ENCODE measurements around the gene LAMB4. TPM values are rescaled to one million over a fixed set of nuclear protein-coding genes. Genes with fewer than 3 reads are reported as not detected.

Gene LAMB4
- total and polyA plus RNA-seq, 2 of the 8 experiments (the other 6 are each of a cell fraction or from before 2014, with no cell fraction given), result not detected

GRCh38 chr7:108059526-108059925, 70.6 kb downstream of the LAMB4 start (continued):
- TF ChIP-seq SP2 (IDR thresholded peaks at IDR 0.05; ENCODE audit: low read length) (no peak), PHF8 (conservative IDR thresholded peaks at IDR 0.05; ENCODE audit: low read depth, low read length) (no peak), KDM1A (IDR thresholded peaks at IDR 0.05; ENCODE audit: borderline replicate concordance, low read length) (no peak), FOSL1 (IDR thresholded peaks at IDR 0.05; ENCODE audit: insufficient read depth, low read depth, low read length) (no peak)

Measured in H1 (cell line).